OCI-LY1 (cell line): ENCODE results near the gene UVSSA.

Experiments used
- H2AFZ ChIP-seq: fragments of 200-600 bp; sonication (generic), shearing (Covaris generic); 2 replicates; pipeline ENCODE4 v1.6.0; 2014; ENCODE audit warnings: antibody characterized with exemption, mild to moderate bottlenecking, low read length
- H3F3A ChIP-seq: fragments of 200-600 bp; sonication (generic), shearing (Covaris generic); 2 replicates; pipeline ENCODE4 v1.6.0; 2014; ENCODE audit warnings: mild to moderate bottlenecking, antibody characterized with exemption, low read length, moderate library complexity; ENCODE audit not compliant: insufficient read depth
- H3K27ac ChIP-seq: fragments of 200-600 bp; sonication (generic); 2 replicates; pipeline ENCODE4 v1.5.1; 2014; ENCODE audit warnings: low read length, mixed run types, mild to moderate bottlenecking, low read depth; ENCODE audit not compliant: poor library complexity, severe bottlenecking
- H3K27me3 ChIP-seq: fragments of 200-600 bp; sonication (generic); 2 replicates; pipeline ENCODE4 v1.6.0; 2014; ENCODE audit warnings: antibody characterized with exemption, mild to moderate bottlenecking, low read length, moderate library complexity; ENCODE audit not compliant: insufficient read depth
- H3K36me3 ChIP-seq: fragments of 200-600 bp; sonication (generic); 2 replicates; pipeline ENCODE4 v1.6.1; 2014; ENCODE audit warnings: mild to moderate bottlenecking, antibody characterized with exemption, low read length, moderate library complexity, mixed read lengths; ENCODE audit not compliant: insufficient read depth
- H3K4me1 ChIP-seq: fragments of 200-600 bp; sonication (generic); 2 replicates; pipeline ENCODE4 v1.5.1; 2014; ENCODE audit warnings: mild to moderate bottlenecking, low read length, moderate library complexity; ENCODE audit not compliant: insufficient read depth, severe bottlenecking
- H3K4me2 ChIP-seq: fragments of 200-600 bp; sonication (generic), shearing (Covaris generic); 2 replicates; pipeline ENCODE4 v1.6.1; 2014; ENCODE audit warnings: low read length
- H3K4me3 ChIP-seq: fragments of 200-600 bp; sonication (generic); 2 replicates; pipeline ENCODE4 v1.5.1; 2014; ENCODE audit warnings: low read length, low read depth, mild to moderate bottlenecking, mixed read lengths; ENCODE audit not compliant: poor library complexity, severe bottlenecking
- H3K79me2 ChIP-seq: fragments of 200-600 bp; shearing (Covaris generic); 2 replicates; pipeline ENCODE4 v1.6.1; 2016; ENCODE audit warnings: mixed run types, low read length, mixed read lengths; ENCODE audit not compliant: insufficient read depth
- H3K9ac ChIP-seq: fragments of 200-600 bp; sonication (generic), shearing (Covaris generic); 2 replicates; pipeline ENCODE4 v1.6.1; 2014; ENCODE audit warnings: mild to moderate bottlenecking, low read length, mixed read lengths
- H3K9me2 ChIP-seq: fragments of 200-600 bp; sonication (generic), shearing (Covaris generic); 2 replicates; pipeline ENCODE4 v1.6.1; 2014; ENCODE audit warnings: low read depth, mild to moderate bottlenecking, low read length, mixed read lengths
- H3K9me3 ChIP-seq: fragments of 200-600 bp; shearing (Covaris generic); 2 replicates; pipeline ENCODE4 v1.6.1; 2014; ENCODE audit warnings: low read length, mixed read lengths
- H4K20me1 ChIP-seq: fragments of 200-600 bp; sonication (generic), shearing (Covaris generic); 2 replicates; pipeline ENCODE4 v1.6.0; 2016; ENCODE audit warnings: mild to moderate bottlenecking, low read length; ENCODE audit not compliant: insufficient read depth
- EZH2 ChIP-seq: fragments of 200-600 bp; sonication (generic), shearing (Covaris generic); IDR thresholded peaks from 2 replicates; pipeline ENCODE4 v1.8.0; 2017; ENCODE audit warnings: borderline replicate concordance, mixed run types, mild to moderate bottlenecking, antibody characterized with exemption, low read length, moderate library complexity, mixed read lengths
- TF ChIP-seq, protein P1 (sequence below): fragments of 200-600 bp; sonication (generic), shearing (Covaris generic); IDR thresholded peaks from 2 replicates; pipeline ENCODE4 v1.5.1; 2017; ENCODE audit warnings: mild to moderate bottlenecking, antibody characterized with exemption, low read length, moderate library complexity, mixed read lengths

Gene UVSSA

GRCh38 chr4:1363513-1363912 lies 16.5 kb downstream of the UVSSA start:
- Histone ChIP-seq H3K4me2 (no peak overlapping the region), H3K27ac (no peak overlapping the region), H2AFZ (no peak overlapping the region), H3K9me3 (no peaks in the 10 kb centered on the region), H3K4me3 (no peak overlapping the region), H3K9me2 (no peaks in the 10 kb centered on the region), H3F3A (no peaks in the 10 kb centered on the region), H3K9ac (no peak overlapping the region), H3K4me1 (no peaks in the 10 kb centered on the region), H3K36me3 (no peaks in the 10 kb centered on the region), H3K27me3 (no peaks in the 10 kb centered on the region), H3K79me2 (no peaks in the 10 kb centered on the region), H4K20me1 (no peaks in the 10 kb centered on the region)
- TF ChIP-seq EZH2: no peak
- TF ChIP-seq, protein P1, sequence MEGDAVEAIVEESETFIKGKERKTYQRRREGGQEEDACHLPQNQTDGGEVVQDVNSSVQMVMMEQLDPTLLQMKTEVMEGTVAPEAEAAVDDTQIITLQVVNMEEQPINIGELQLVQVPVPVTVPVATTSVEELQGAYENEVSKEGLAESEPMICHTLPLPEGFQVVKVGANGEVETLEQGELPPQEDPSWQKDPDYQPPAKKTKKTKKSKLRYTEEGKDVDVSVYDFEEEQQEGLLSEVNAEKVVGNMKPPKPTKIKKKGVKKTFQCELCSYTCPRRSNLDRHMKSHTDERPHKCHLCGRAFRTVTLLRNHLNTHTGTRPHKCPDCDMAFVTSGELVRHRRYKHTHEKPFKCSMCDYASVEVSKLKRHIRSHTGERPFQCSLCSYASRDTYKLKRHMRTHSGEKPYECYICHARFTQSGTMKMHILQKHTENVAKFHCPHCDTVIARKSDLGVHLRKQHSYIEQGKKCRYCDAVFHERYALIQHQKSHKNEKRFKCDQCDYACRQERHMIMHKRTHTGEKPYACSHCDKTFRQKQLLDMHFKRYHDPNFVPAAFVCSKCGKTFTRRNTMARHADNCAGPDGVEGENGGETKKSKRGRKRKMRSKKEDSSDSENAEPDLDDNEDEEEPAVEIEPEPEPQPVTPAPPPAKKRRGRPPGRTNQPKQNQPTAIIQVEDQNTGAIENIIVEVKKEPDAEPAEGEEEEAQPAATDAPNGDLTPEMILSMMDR: no peak

DNA sequence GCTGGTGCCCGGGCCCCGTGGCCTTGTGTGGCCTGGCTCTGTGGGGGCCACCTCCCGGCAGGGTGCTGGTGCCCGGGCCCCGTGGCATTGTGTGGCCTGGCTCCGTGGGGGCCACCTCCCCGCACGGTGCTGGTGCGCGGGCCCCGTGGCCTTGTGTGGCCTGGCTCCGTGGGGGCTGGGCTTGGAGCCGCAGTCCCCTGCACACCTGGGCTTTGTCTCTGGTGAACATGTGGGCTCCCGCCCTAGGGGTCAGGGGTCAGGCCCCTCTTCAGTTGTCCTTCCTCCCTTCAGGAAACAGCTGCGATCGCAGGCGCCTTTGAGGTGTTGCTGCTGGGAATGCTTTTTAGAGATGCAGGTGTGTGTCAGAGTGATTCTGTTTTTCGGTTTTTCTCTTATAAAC lies 17.2 kb downstream of the UVSSA start:
- no peaks in the 10 kb centered on the region for H3K27me3 ChIP-seq

DNA sequence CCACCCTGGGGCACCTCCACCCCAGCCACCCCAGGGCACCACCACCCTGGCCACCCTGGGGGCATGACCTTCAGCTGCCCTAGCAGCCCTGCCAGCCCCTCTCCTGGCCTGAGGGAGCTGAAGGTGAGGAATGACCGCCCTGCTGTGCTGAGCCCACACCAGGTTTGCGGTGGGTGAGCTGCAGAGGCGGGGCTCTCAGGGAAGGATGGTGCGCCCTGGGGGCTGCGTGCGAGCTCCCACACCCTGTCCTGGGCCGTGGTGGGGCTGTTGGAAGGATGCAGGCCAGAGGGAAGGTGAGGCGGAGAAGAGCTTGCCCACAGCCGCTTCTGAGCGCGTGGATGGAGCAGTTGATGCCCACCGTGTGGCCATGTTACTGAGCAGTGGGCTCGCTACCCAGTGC lies 17.7 kb downstream of the UVSSA start:
- TF ChIP-seq EZH2: no peak
- TF ChIP-seq, protein P1: no peak
- no peaks in the 10 kb centered on the region for H3K9me2 ChIP-seq
- H3K9ac ChIP-seq: no peak overlapping the region
- H3K27me3 ChIP-seq: no peaks in the 10 kb centered on the region
- H3K9me3 ChIP-seq: no peaks in the 10 kb centered on the region
- H3K4me2 ChIP-seq: no peak overlapping the region
- H3K4me1 ChIP-seq: no peaks in the 10 kb centered on the region
- no peaks in the 10 kb centered on the region for H3K36me3 ChIP-seq
- no peaks in the 10 kb centered on the region for H3F3A ChIP-seq
- no peaks in the 10 kb centered on the region for H4K20me1 ChIP-seq
- H3K27ac ChIP-seq: no peak overlapping the region
- H2AFZ ChIP-seq: no peak overlapping the region
- no peak overlapping the region for H3K4me3 ChIP-seq
- H3K79me2 ChIP-seq: no peaks in the 10 kb centered on the region

More for the DNA sequence above, 17.2 kb downstream of the UVSSA start:
- Histone ChIP-seq H3K9me2 (no peaks in the 10 kb centered on the region), H3K4me1 (no peaks in the 10 kb centered on the region), H3K9ac (no peak overlapping the region), H3K36me3 (no peaks in the 10 kb centered on the region), H3K4me2 (no peak overlapping the region), H3K79me2 (no peaks in the 10 kb centered on the region), H3K27ac (no peak overlapping the region), H2AFZ (no peak overlapping the region), H4K20me1 (no peaks in the 10 kb centered on the region), H3F3A (no peaks in the 10 kb centered on the region), H3K9me3 (no peaks in the 10 kb centered on the region), H3K4me3 (no peak overlapping the region)
- TF ChIP-seq, protein P1: no peak
- no peak for TF ChIP-seq EZH2
